ENCODE results near the gene NR3C2. TPM values are rescaled to one million over a fixed set of nuclear protein-coding genes. Genes with fewer than 3 reads are reported as not detected.

NR3C2 gene
- total and polyA plus RNA-seq, 7 donors = 0.70 to 17.9 (median 7.5) TPM

DNA sequence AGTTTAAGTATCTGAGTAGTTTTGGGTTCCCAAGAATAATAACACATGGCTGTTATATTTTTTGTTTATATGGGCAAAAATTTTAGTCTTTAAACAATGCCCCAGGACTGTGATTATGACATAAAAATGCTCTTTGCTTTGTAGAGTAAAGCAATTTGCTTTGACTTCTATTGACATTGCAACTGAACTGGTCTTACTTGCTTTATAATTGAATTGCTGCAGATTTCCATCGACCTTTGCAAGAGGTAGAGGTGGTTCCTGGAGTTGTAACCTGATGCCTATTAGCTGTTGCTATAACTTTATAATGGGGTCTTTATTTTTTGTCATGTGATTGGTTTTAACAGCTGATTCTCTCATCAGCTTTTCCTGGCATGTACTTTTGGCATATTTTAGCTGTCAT, 407.4 kb downstream of the NR3C2 start:
- intact Hi-C loops (cut with DNase I) = no loop called here
- TF ChIP-seq, protein P1, sequence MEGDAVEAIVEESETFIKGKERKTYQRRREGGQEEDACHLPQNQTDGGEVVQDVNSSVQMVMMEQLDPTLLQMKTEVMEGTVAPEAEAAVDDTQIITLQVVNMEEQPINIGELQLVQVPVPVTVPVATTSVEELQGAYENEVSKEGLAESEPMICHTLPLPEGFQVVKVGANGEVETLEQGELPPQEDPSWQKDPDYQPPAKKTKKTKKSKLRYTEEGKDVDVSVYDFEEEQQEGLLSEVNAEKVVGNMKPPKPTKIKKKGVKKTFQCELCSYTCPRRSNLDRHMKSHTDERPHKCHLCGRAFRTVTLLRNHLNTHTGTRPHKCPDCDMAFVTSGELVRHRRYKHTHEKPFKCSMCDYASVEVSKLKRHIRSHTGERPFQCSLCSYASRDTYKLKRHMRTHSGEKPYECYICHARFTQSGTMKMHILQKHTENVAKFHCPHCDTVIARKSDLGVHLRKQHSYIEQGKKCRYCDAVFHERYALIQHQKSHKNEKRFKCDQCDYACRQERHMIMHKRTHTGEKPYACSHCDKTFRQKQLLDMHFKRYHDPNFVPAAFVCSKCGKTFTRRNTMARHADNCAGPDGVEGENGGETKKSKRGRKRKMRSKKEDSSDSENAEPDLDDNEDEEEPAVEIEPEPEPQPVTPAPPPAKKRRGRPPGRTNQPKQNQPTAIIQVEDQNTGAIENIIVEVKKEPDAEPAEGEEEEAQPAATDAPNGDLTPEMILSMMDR (IDR thresholded peaks at IDR 0.05) = no peak
- Histone ChIP-seq H3K27me3 (ENCODE audit: insufficient read depth in 3 of 3, low read length in 2 of 3) (no peaks in the 10 kb centered on the region), H3K36me3 (ENCODE audit: insufficient read depth in 1 of 2, low read depth in 1 of 2) (no peaks in the 10 kb centered on the region), H3K4me3 (no peak overlapping the region), H3K9me3 (no peaks in the 10 kb centered on the region), H3K27ac (no peak overlapping the region), H3K4me1 (peaks cover 12% of the 10 kb centered on the region)
- 14 to 24% (median 14%) methylated on average over 1 of the region's 1 CpG for WGBS, 3 donors
- DNase-seq = no peak
- no peak for ATAC-seq

DNA sequence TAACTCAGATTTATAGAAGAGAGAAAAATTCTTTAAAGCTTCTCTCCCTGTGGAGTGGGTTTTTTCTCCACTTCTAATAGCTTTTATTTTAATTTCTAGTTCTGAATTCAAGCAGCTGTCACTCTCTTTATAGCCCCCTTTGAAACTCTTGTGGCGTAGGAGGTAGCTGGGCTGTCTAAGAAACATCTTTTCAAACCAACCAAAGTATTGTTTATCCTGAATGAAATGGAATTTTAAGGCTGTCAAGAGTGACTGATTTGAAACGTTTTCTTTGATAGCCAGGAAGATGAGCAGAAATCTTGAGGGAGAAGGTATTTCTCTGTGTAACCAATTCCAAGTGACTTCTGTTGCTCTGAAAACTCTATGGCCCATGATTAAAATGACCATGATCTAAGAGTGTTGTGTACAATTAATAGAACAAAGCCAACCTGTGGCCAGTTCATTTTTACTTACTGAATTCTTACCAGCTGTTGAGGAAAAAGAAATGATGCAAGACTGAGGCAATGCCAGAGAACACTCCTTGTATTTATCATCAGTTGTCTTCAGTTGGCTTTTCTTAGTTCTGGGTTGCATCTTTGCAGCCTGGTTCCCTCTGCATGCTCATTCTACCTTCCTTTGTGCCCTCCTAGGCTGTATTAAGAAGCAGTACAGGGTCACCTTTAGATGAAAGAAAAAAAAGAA, 411.9 kb downstream of the NR3C2 start:
- peak overlapping the region; percentile 50 for H3K27ac ChIP-seq
- ATAC-seq (peak; percentile 69 to 84 (median 78)), DNase-seq (no peak)
- WGBS, 3 donors = 56 to 81% (median 71%) methylated on average over 2 of the region's 2 CpGs
- TF ChIP-seq, protein P1 (IDR thresholded peaks at IDR 0.05) = no peak
- no peaks in the 10 kb centered on the region for H3K9me3 ChIP-seq
- intact Hi-C loops (cut with DNase I) = no loop called here
- H3K4me1 ChIP-seq = peaks cover 36% of the 10 kb centered on the region
- H3K27me3 ChIP-seq (ENCODE audit: insufficient read depth in 3 of 3, low read length in 2 of 3) = no peaks in the 10 kb centered on the region
- no peak overlapping the region for H3K4me3 ChIP-seq
- no peaks in the 10 kb centered on the region for H3K36me3 ChIP-seq (ENCODE audit: insufficient read depth in 1 of 2, low read depth in 1 of 2)

DNA sequence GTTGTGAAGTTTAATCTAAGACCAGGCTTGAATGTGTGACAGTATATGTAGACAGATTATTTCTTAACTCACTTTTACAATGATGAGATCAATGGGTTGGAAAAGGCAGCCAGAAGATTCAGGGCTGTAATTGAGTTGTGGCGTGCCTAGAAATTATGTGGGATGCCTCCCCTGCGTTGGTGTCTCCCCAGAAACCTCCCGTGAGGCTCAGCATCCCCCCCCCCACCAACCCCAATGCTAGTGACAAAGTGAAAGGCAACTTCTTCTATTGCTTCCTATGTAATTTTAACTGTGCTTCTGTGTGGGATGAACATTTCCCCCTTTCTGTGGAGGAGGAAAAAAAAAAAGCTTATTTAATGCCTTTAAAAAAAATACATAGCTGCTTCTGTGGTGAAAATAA, 412.4 kb downstream of the NR3C2 start:
- Histone ChIP-seq H3K9me3 (no peaks in the 10 kb centered on the region), H3K36me3 (ENCODE audit: insufficient read depth in 1 of 2, low read depth in 1 of 2) (no peaks in the 10 kb centered on the region), H3K27me3 (ENCODE audit: insufficient read depth in 3 of 3, low read length in 2 of 3) (no peaks in the 10 kb centered on the region), H3K27ac (peak overlapping the region; percentile 50), H3K4me1 (peaks cover 32% of the 10 kb centered on the region), H3K4me3 (no peak overlapping the region)
- TF ChIP-seq, protein P1 (IDR thresholded peaks at IDR 0.05) = no peak
- ATAC-seq (no peak), DNase-seq (no peak)
- 91 to 100% (median 97%) methylated on average over 3 of the region's 3 CpGs for WGBS, 3 donors
- intact Hi-C loops (cut with DNase I) = no loop called here
